IMR-90 (cell line): ENCODE measurements around the gene CSTB. TPM values are rescaled to one million over a fixed set of nuclear protein-coding genes. Genes with fewer than 3 reads are reported as not detected.
A peak's percentile ranks its signal among the peaks of the same experiment; 100 is the strongest.

ENCODE experiments used
- ATAC-seq: fragments of 200-7000 bp; cut with Tn5 transposase; 2 replicates; pipeline ENCODE4 v1.9.1; 2020; ENCODE audit warnings: low read depth, mild to moderate bottlenecking, moderate library complexity
- BruUV-seq: library from RNA; stranded (reverse); fragments of 400-500 nt; replicated peaks from 2 replicates; lab custom pipeline; 2021; lab: Mats Ljungman, UMichigan
- CTCF ChIA-PET: fragments of 300-600 bp; formaldehyde crosslinking; extraction: SDS; loops from one replicate; lab custom pipeline; 2021; ENCODE audit warnings: antibody characterized with exemption; lab: Yijun Ruan, JAX
- POLR2A ChIA-PET: fragments of 300-600 bp; sonication (Branson Sonifier 250); formaldehyde crosslinking; loops from one replicate; lab custom pipeline; 2022; ENCODE audit warnings: antibody characterized with exemption; ENCODE audit not compliant: unreplicated experiment; lab: Charles Lee
- DNase-seq: peaks from one replicate; pipeline ENCODE4 v3.0.0; 2013
- H2AFZ ChIP-seq: replicated peaks from 2 replicates; pipeline ENCODE3; 2013; ENCODE audit warnings: low read length, mild to moderate bottlenecking; ENCODE audit not compliant: poor library complexity
- H2AK5ac ChIP-seq: 2 replicates; pipeline ENCODE4 v1.6.1; 2013; ENCODE audit warnings: low read depth, low read length, inconsistent platforms
- H2AK9ac ChIP-seq: replicated peaks from 2 replicates; pipeline ENCODE3; 2013; ENCODE audit warnings: mild to moderate bottlenecking, low read depth, low read length, moderate library complexity; ENCODE audit not compliant: poor library complexity
- H2BK120ac ChIP-seq: 2 replicates; pipeline ENCODE4 v1.6.1; 2013; ENCODE audit warnings: low read depth, low read length, inconsistent platforms
- H2BK15ac ChIP-seq: 3 replicates; pipeline ENCODE4 v1.6.1; 2013; ENCODE audit warnings: low read depth, low read length, inconsistent platforms
- H2BK20ac ChIP-seq: 2 replicates; pipeline ENCODE4 v1.6.1; 2013; ENCODE audit warnings: low read depth, mild to moderate bottlenecking, inconsistent platforms, low read length, moderate library complexity
- H2BK5ac ChIP-seq: 2 replicates; pipeline ENCODE4 v1.6.1; 2013; ENCODE audit warnings: mild to moderate bottlenecking, low read depth, low read length, inconsistent platforms; ENCODE audit not compliant: poor library complexity, severe bottlenecking
- H3K14ac ChIP-seq: replicated peaks from 2 replicates; pipeline ENCODE4 v1.6.1; 2013; ENCODE audit warnings: low read depth, low read length, inconsistent platforms
- H3K18ac ChIP-seq: 2 replicates; pipeline ENCODE4 v1.6.1; 2013; ENCODE audit warnings: low read depth, low read length, control low read depth
- H3K23ac ChIP-seq: 2 replicates; pipeline ENCODE4 v1.6.1; 2013; ENCODE audit warnings: low read depth, low read length, inconsistent platforms
- H3K27ac ChIP-seq: 2 replicates; pipeline ENCODE4 v1.5.1; 2013; ENCODE audit warnings: mild to moderate bottlenecking, control low read depth, low read length; ENCODE audit not compliant: insufficient read depth
- H3K27me3 ChIP-seq: 2 replicates; pipeline ENCODE4 v1.6.1; 2013; ENCODE audit warnings: low read length; ENCODE audit not compliant: control insufficient read depth, insufficient read depth
- H3K36me3 ChIP-seq: 2 replicates; pipeline ENCODE4 v1.6.1; 2013; ENCODE audit warnings: low read length, mixed read lengths; ENCODE audit not compliant: control insufficient read depth, insufficient read depth
- H3K4ac ChIP-seq: 2 replicates; pipeline ENCODE4 v1.6.1; 2013; ENCODE audit warnings: low read depth, low read length, inconsistent platforms
- H3K4me1 ChIP-seq: 2 replicates; pipeline ENCODE4 v1.6.1; 2013; ENCODE audit warnings: low read length, mixed read lengths; ENCODE audit not compliant: control insufficient read depth, insufficient read depth
- H3K4me2 ChIP-seq: 2 replicates; pipeline ENCODE4 v1.6.1; 2013; ENCODE audit warnings: low read depth, mild to moderate bottlenecking, control low read depth, low read length, moderate library complexity
- H3K4me3 ChIP-seq: 2 replicates; pipeline ENCODE4 v1.5.1; 2013; ENCODE audit warnings: low read depth, mild to moderate bottlenecking, control low read depth, low read length, moderate library complexity; ENCODE audit not compliant: insufficient read depth
- H3K56ac ChIP-seq: 2 replicates; pipeline ENCODE4 v1.6.1; 2013; ENCODE audit warnings: low read length, inconsistent platforms; ENCODE audit not compliant: insufficient read depth; ENCODE audit errors: extremely low read depth
- H3K79me1 ChIP-seq, 2 experiments: 2 replicates each; pipeline ENCODE4 v1.6.1; 2013; ENCODE audit warnings: low read length in 2 of 2, inconsistent platforms in 1 of 2, low read depth in 1 of 2
- H3K9ac ChIP-seq: 2 replicates; pipeline ENCODE4 v1.6.1; 2013; ENCODE audit warnings: low read depth, low read length, control low read depth
- H3K9me1 ChIP-seq: 2 replicates; pipeline ENCODE4 v1.6.1; 2013; ENCODE audit warnings: low read length, inconsistent platforms; ENCODE audit not compliant: insufficient read depth
- H3K9me3 ChIP-seq: 2 replicates; pipeline ENCODE4 v1.6.1; 2013; ENCODE audit warnings: low read length; ENCODE audit not compliant: control insufficient read depth, insufficient read depth
- H4K20me1 ChIP-seq: 2 replicates; pipeline ENCODE4 v1.6.1; 2013; ENCODE audit warnings: low read length, inconsistent platforms; ENCODE audit not compliant: insufficient read depth
- H4K5ac ChIP-seq: 2 replicates; pipeline ENCODE4 v1.6.1; 2013; ENCODE audit warnings: mild to moderate bottlenecking, low read depth, low read length, control low read depth
- H4K8ac ChIP-seq, 2 experiments: 2 replicates each; pipeline ENCODE4 v1.6.1; 2013; ENCODE audit warnings: low read depth in 2 of 2, low read length in 2 of 2, control low read depth in 1 of 2, inconsistent platforms in 1 of 2
- H4K91ac ChIP-seq: 2 replicates; pipeline ENCODE4 v1.6.1; 2013; ENCODE audit warnings: low read depth, low read length, inconsistent platforms; ENCODE audit not compliant: insufficient read depth
- BHLHE40 ChIP-seq: fragments of 150-350 bp; IDR thresholded peaks from 2 replicates; pipeline ENCODE4 v1.6.1; 2016; ENCODE audit warnings: mild to moderate bottlenecking, low read depth, low read length
- CEBPB ChIP-seq: IDR thresholded peaks from 2 replicates; pipeline ENCODE4 v1.6.1; 2012; ENCODE audit warnings: low read depth, low read length, improper control_type of control experiment
- CHD1 ChIP-seq: IDR thresholded peaks from 2 replicates; pipeline ENCODE4 v1.6.1; 2012; ENCODE audit warnings: low read depth, low read length, improper control_type of control experiment
- CTCF ChIP-seq: conservative IDR thresholded peaks from 2 replicates; pipeline ENCODE4 v1.5.1; 2012; ENCODE audit warnings: mild to moderate bottlenecking, low read depth, low read length, improper control_type of control experiment
- ELK1 ChIP-seq: fragments of 150-350 bp; IDR thresholded peaks from 2 replicates; pipeline ENCODE4 v1.6.1; 2016; ENCODE audit warnings: low read depth, mild to moderate bottlenecking, low read length, moderate library complexity, borderline replicate concordance
- FOS ChIP-seq: fragments of 150-350 bp; IDR thresholded peaks from 2 replicates; pipeline ENCODE4 v1.6.1; 2016; ENCODE audit warnings: low read depth, low read length
- MAZ ChIP-seq: IDR thresholded peaks from 2 replicates; pipeline ENCODE4 v1.6.1; 2012; ENCODE audit warnings: low read depth, mild to moderate bottlenecking, low read length, improper control_type of control experiment, moderate library complexity, borderline replicate concordance
- MXI1 ChIP-seq: IDR thresholded peaks from 2 replicates; pipeline ENCODE4 v1.6.1; 2012; ENCODE audit warnings: low read depth, mild to moderate bottlenecking, low read length, moderate library complexity, borderline replicate concordance
- POLR2A ChIP-seq: IDR thresholded peaks from 2 replicates; pipeline ENCODE4 v1.6.1; 2012; ENCODE audit warnings: mild to moderate bottlenecking, low read depth, low read length
- RAD21 ChIP-seq: IDR thresholded peaks from 2 replicates; pipeline ENCODE4 v1.6.1; 2012; ENCODE audit warnings: low read length, improper control_type of control experiment
- RFX5 ChIP-seq: IDR thresholded peaks from 2 replicates; pipeline ENCODE4 v1.8.0; 2012; ENCODE audit warnings: low read depth, mild to moderate bottlenecking, low read length, moderate library complexity
- SMC3 ChIP-seq: fragments of 150-350 bp; IDR thresholded peaks from 2 replicates; pipeline ENCODE4 v1.6.1; 2016; ENCODE audit warnings: low read depth, mild to moderate bottlenecking, antibody characterized with exemption, low read length, moderate library complexity
- WGBS, 2 experiments: methylation state at CpG; one replicate each; pipeline versions ENCODE4 v1.1.5 to v1.1.7; 2013; ENCODE audit warnings: missing lambda C conversion rate in 2 of 2; ENCODE audit not compliant: insufficient read length in 1 of 2; ENCODE audit errors: extremely low coverage in 2 of 2; 5-methylcytosine and 5-hydroxymethylcytosine counted together
- dilution Hi-C: fragments of 300-500 bp; cut with HindIII; formaldehyde crosslinking; loops from one replicate; pipeline ENCODE4 v1.14.3; 2018; ENCODE audit warnings: low sequenced_read_pairs; ENCODE audit not compliant: unreplicated experiment
- in situ Hi-C: fragments of 300-500 bp; cut with MboI; formaldehyde crosslinking; loops from 3 replicates; pipeline ENCODE4 v1.14.3; 2019; ENCODE audit warnings: low sequenced_read_pairs, inconsistent platforms, mixed read lengths
- intact Hi-C: fragments of 100-400 bp; cut with micrococcal nuclease; formaldehyde crosslinking; loops from 2 replicates; pipeline ENCODE4 v1.10.0; 2022
- polyA plus RNA-seq, 3 experiments: library from polyadenylated mRNA; depleted of rRNA; stranded (reverse); fragments of >200 nt; gene quantifications; 2 replicates each; pipeline ENCODE4 v1.2.3, GENCODE V29; 2012; ENCODE audit warnings: low replicate concordance in 1 of 3
- total RNA-seq: library from RNA; depleted of rRNA; stranded (reverse); fragments of >200 nt; gene quantifications from 2 replicates; pipeline ENCODE4 v1.2.3, GENCODE V29; 2012
- TF ChIP-seq, protein P1 (sequence below): fragments of 150-350 bp; IDR thresholded peaks from 2 replicates; pipeline ENCODE4 v1.6.1; 2017; ENCODE audit warnings: mild to moderate bottlenecking, antibody characterized with exemption, low read length, low read depth

CSTB gene
- total and polyA plus RNA-seq, 2 of the 4 experiments (the other 2 are of a cell fraction), result 6.1 to 71.7 TPM

- no peak for TF ChIP-seq BHLHE40
Observed at GRCh38 chr21:43819511-43820405, 43.6 kb upstream of the CSTB start (continued).

- H3K56ac ChIP-seq, result no peak overlapping the region
- no peak for ATAC-seq
- no peak overlapping the region for H3K27ac ChIP-seq
- H2AK9ac ChIP-seq, result no peak overlapping the region
- no peak overlapping the region for H2BK120ac ChIP-seq
- H2AK5ac ChIP-seq, result no peak overlapping the region
- H3K4me3 ChIP-seq, result no peak overlapping the region
- intact Hi-C loops, result no loop called here
- ChIA-PET POLR2A (no interaction called here), CTCF (no interaction called here)
- no peak overlapping the region for H4K8ac ChIP-seq
- no peak overlapping the region for H4K5ac ChIP-seq
- no peak overlapping the region for H3K4ac ChIP-seq
- in situ Hi-C loops, result no loop called here
- no peak overlapping the region for H2BK20ac ChIP-seq
- H3K79me1 ChIP-seq, result no peaks in the 10 kb centered on the region
- H4K20me1 ChIP-seq, result no peaks in the 10 kb centered on the region
- no peak overlapping the region for H3K23ac ChIP-seq
- H4K91ac ChIP-seq, result no peak overlapping the region
- no peaks in the 10 kb centered on the region; the same call in 1 of the 2 replicates for H3K27me3 ChIP-seq
- dilution Hi-C loops, result no loop called here
- no peak overlapping the region for H2BK15ac ChIP-seq
- no peaks in the 10 kb centered on the region for H3K4me1 ChIP-seq
- H3K9ac ChIP-seq, result no peak overlapping the region
- H3K36me3 ChIP-seq, result no peaks in the 10 kb centered on the region
- peak overlapping the region; percentile 29 for H2AFZ ChIP-seq
- no peaks in the 10 kb centered on the region for H3K9me1 ChIP-seq
- H3K9me3 ChIP-seq, result peaks cover 10% of the 10 kb centered on the region
- BruUV-seq, result no TSS peak
- no CpG with 5 or more reads among the region's 3 CpGs for WGBS, 2 experiments
- H3K4me2 ChIP-seq, result no peak overlapping the region
- H2BK5ac ChIP-seq, result no peak overlapping the region
- H3K14ac ChIP-seq, result no peak overlapping the region
- no peak overlapping the region for H3K18ac ChIP-seq
- DNase-seq, result no peak
- TF ChIP-seq RFX5 (no peak), ELK1 (no peak), MAZ (no peak), POLR2A (no peak), RAD21 (no peak), MXI1 (no peak), FOS (no peak), CTCF (no peak), CHD1 (no peak), SMC3 (no peak), CEBPB (no peak), BHLHE40 (no peak)
- TF ChIP-seq, protein P1, sequence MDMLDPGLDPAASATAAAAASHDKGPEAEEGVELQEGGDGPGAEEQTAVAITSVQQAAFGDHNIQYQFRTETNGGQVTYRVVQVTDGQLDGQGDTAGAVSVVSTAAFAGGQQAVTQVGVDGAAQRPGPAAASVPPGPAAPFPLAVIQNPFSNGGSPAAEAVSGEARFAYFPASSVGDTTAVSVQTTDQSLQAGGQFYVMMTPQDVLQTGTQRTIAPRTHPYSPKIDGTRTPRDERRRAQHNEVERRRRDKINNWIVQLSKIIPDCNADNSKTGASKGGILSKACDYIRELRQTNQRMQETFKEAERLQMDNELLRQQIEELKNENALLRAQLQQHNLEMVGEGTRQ, result no peak
Observed at GRCh38 chr21:43818685-43819084, 42.6 kb upstream of the CSTB start.
